Neural cell (in vitro differentiated cells): ENCODE results near the gene DYNLT2. TPM values are rescaled to one million over a fixed set of nuclear protein-coding genes. Genes with fewer than 3 reads are reported as not detected.

Experiments
- H2AFZ ChIP-seq: fragments of 200-600, 300-800 bp; sonication (generic), shearing (Covaris generic); 2 replicates; pipeline ENCODE4 v1.6.0; 2014; ENCODE audit warnings: low read depth, mild to moderate bottlenecking, antibody characterized with exemption, low read length, moderate library complexity
- H3F3A ChIP-seq: fragments of 200-600 bp; shearing (Covaris generic); 2 replicates; pipeline ENCODE4 v1.6.1; 2016; ENCODE audit warnings: mild to moderate bottlenecking, moderate library complexity, mixed read lengths, antibody characterized with exemption, low read length; ENCODE audit not compliant: insufficient read depth, poor library complexity, severe bottlenecking
- H3K27ac ChIP-seq: fragments of 200-600, 300-800 bp; sonication (generic), shearing (Covaris generic); 2 replicates; pipeline ENCODE4 v1.5.1; 2014; ENCODE audit warnings: mild to moderate bottlenecking, low read length, moderate library complexity
- H3K27me3 ChIP-seq: fragments of 300-800, 200-600 bp; sonication (generic), shearing (Covaris generic); 2 replicates; pipeline ENCODE4 v1.6.0; 2014; ENCODE audit warnings: mild to moderate bottlenecking, low read depth, low read length, moderate library complexity; ENCODE audit not compliant: insufficient read depth
- H3K36me3 ChIP-seq: fragments of 300-800, 200-600 bp; sonication (generic), shearing (Covaris generic); 2 replicates; pipeline ENCODE4 v1.5.1; 2014; ENCODE audit warnings: mild to moderate bottlenecking, antibody characterized with exemption, low read length, moderate library complexity; ENCODE audit not compliant: insufficient read depth
- H3K4me2 ChIP-seq: fragments of 300-800, 200-600 bp; sonication (generic), shearing (Covaris generic); 2 replicates; pipeline ENCODE4 v1.6.0; 2014; ENCODE audit warnings: mild to moderate bottlenecking, low read length
- H3K4me3 ChIP-seq: fragments of 300-800, 200-600 bp; sonication (generic), shearing (Covaris generic); 2 replicates; pipeline ENCODE4 v1.5.1; 2014; ENCODE audit warnings: mild to moderate bottlenecking, low read length, moderate library complexity
- H3K79me2 ChIP-seq: fragments of 200-600 bp; shearing (Covaris generic); replicated peaks from 2 replicates; pipeline ENCODE4 v1.6.0; 2014; ENCODE audit warnings: mild to moderate bottlenecking, low read length, moderate library complexity; ENCODE audit not compliant: insufficient read depth
- H3K9ac ChIP-seq: fragments of 300-800, 200-600 bp; sonication (generic), shearing (Covaris generic); 2 replicates; pipeline ENCODE4 v1.6.1; 2016; ENCODE audit warnings: mild to moderate bottlenecking, low read length, mixed read lengths
- H3K9me2 ChIP-seq: fragments of 200-600 bp; shearing (Covaris generic); 2 replicates; pipeline ENCODE4 v1.6.1; 2016; ENCODE audit warnings: mild to moderate bottlenecking, low read length, mixed read lengths; ENCODE audit not compliant: insufficient read depth
- H3K9me3 ChIP-seq: fragments of 200-600, 300-800 bp; sonication (generic), shearing (Covaris generic); 2 replicates; pipeline ENCODE4 v1.6.1; 2016; ENCODE audit warnings: mild to moderate bottlenecking, mixed run types, low read length, moderate library complexity, mixed read lengths
- H4K20me1 ChIP-seq: fragments of 200-600 bp; shearing (Covaris generic); 2 replicates; pipeline ENCODE4 v1.6.1; 2016; ENCODE audit warnings: mild to moderate bottlenecking, mixed run types; ENCODE audit not compliant: insufficient read depth
- CTCF ChIP-seq: fragments of 450-650 bp; IDR thresholded peaks from 2 replicates; pipeline ENCODE4 v1.5.1; 2014; ENCODE audit warnings: antibody characterized with exemption, mild to moderate bottlenecking, moderate library complexity; ENCODE audit not compliant: poor library complexity, severe bottlenecking
- EP300 ChIP-seq: fragments of 450-650 bp; conservative IDR thresholded peaks from 2 replicates; pipeline ENCODE4 v1.6.1; 2014; ENCODE audit warnings: antibody characterized with exemption, mild to moderate bottlenecking, moderate library complexity; ENCODE audit not compliant: poor library complexity, severe bottlenecking
- EZH2 ChIP-seq: fragments of 200-600, 300-800 bp; shearing (Covaris generic), sonication (generic); IDR thresholded peaks from 2 replicates; pipeline ENCODE4 v1.6.1; 2014; ENCODE audit warnings: antibody characterized with exemption, low read length, borderline replicate concordance, mild to moderate bottlenecking; ENCODE audit not compliant: insufficient read depth, poor library complexity, severe bottlenecking
- MXI1 ChIP-seq: fragments of 450-650 bp; conservative IDR thresholded peaks from 2 replicates; pipeline ENCODE4 v1.6.1; 2014; ENCODE audit warnings: antibody characterized with exemption, mild to moderate bottlenecking; ENCODE audit not compliant: poor library complexity, severe bottlenecking
- POLR2AphosphoS5 ChIP-seq: IDR thresholded peaks from 2 replicates; pipeline ENCODE4 v1.6.1; 2012
- RAD21 ChIP-seq: fragments of 450-650 bp; conservative IDR thresholded peaks from 2 replicates; pipeline ENCODE4 v1.6.1; 2014; ENCODE audit warnings: antibody characterized with exemption, mild to moderate bottlenecking, moderate library complexity
- REST ChIP-seq: IDR thresholded peaks from 2 replicates; pipeline ENCODE4 v1.6.1; 2012; ENCODE audit warnings: borderline replicate concordance
- SMC3 ChIP-seq: fragments of 450-650 bp; conservative IDR thresholded peaks from 2 replicates; pipeline ENCODE4 v1.6.1; 2014; ENCODE audit warnings: antibody characterized with exemption, mild to moderate bottlenecking, moderate library complexity; ENCODE audit not compliant: poor library complexity
- TAF1 ChIP-seq: IDR thresholded peaks from 2 replicates; pipeline ENCODE4 v1.6.1; 2012; ENCODE audit warnings: low read depth
- polyA plus RNA-seq: library from polyadenylated mRNA; depleted of rRNA; stranded (reverse); fragments of >200 nt; gene quantifications from 2 replicates; pipeline ENCODE4 v1.2.3, GENCODE V29; 2014

The DYNLT2 gene
- polyA plus RNA-seq, 1 donor from 2014 or later, result 2.8 TPM

- H2AFZ ChIP-seq, result no peak overlapping the region
- no peaks in the 10 kb centered on the region for H4K20me1 ChIP-seq
- peaks cover 5% of the 10 kb centered on the region for H3K79me2 ChIP-seq
- TF ChIP-seq CTCF (no peak), RAD21 (no peak), POLR2AphosphoS5 (no peak), SMC3 (no peak), TAF1 (no peak), EZH2 (no peak), EP300 (no peak), REST (no peak), MXI1 (no peak)
- no peak overlapping the region for H3K27ac ChIP-seq
- H3K4me2 ChIP-seq, result no peak overlapping the region
- no peaks in the 10 kb centered on the region for H3K36me3 ChIP-seq
- H3K9me3 ChIP-seq, result no peaks in the 10 kb centered on the region
- H3K4me3 ChIP-seq, result no peak overlapping the region
- H3K27me3 ChIP-seq, result no peaks in the 10 kb centered on the region
- no peaks in the 10 kb centered on the region for H3K9me2 ChIP-seq
- no peak overlapping the region for H3K9ac ChIP-seq
- no peaks in the 10 kb centered on the region for H3F3A ChIP-seq
These were observed 6.0 kb downstream of the DYNLT2 start for GRCh38 chr6:169745405-169745804.

- Histone ChIP-seq H4K20me1 (no peaks in the 10 kb centered on the region), H3K4me2 (no peak overlapping the region), H3K9ac (no peak overlapping the region), H3K27me3 (no peaks in the 10 kb centered on the region), H3F3A (no peaks in the 10 kb centered on the region), H3K9me2 (no peaks in the 10 kb centered on the region), H3K9me3 (no peaks in the 10 kb centered on the region), H3K27ac (no peak overlapping the region), H2AFZ (no peak overlapping the region), H3K36me3 (no peaks in the 10 kb centered on the region), H3K4me3 (no peak overlapping the region), H3K79me2 (no peaks in the 10 kb centered on the region)
- no peak for TF ChIP-seq EP300
- no peak for TF ChIP-seq RAD21
- TF ChIP-seq POLR2AphosphoS5, result no peak
- no peak for TF ChIP-seq MXI1
- no peak for TF ChIP-seq TAF1
- TF ChIP-seq EZH2, result no peak
- no peak for TF ChIP-seq SMC3
- no peak for TF ChIP-seq REST
- no peak for TF ChIP-seq CTCF
These were observed 10.0 kb downstream of the DYNLT2 start for GRCh38 chr6:169741344-169741743.
